Right lobe of liver (tissue), 6 donors: ENCODE data around the gene PSEN1. TPM values are rescaled to one million over a fixed set of nuclear protein-coding genes. Genes with fewer than 3 reads are reported as not detected.
"Not testable (repeated sequence)": the region's sequence is repeated elsewhere in the genome, so short reads cannot be mapped to it uniquely, and the experiment has no call there.

Experiments used
- ATAC-seq, 4 donors: fragments of 200-7000 bp; cut with Tn5 transposase; one replicate each; pipeline ENCODE4 v1.9.1; 2020; ENCODE audit warnings: mild to moderate bottlenecking in 4 of 4, moderate library complexity in 4 of 4
- DNase-seq, 3 donors: peaks; one replicate each; pipeline ENCODE4 v3.0.0-alpha.2; 2020
- H3K27ac ChIP-seq, 3 donors: fragments of 200-600 bp; one replicate each; pipeline ENCODE4 v1.8.0; 2022
- H3K27me3 ChIP-seq, 2 donors: fragments of 200-600 bp; one replicate each; pipeline ENCODE4 v1.8.0; 2022
- H3K36me3 ChIP-seq, 4 donors: fragments of 200-600 bp; sonication (generic) in 1 of 4; one replicate each; pipeline versions ENCODE4 v1.5.1 to v1.8.0; 2017 to 2022; ENCODE audit warnings: control low read depth in 1 of 4
- H3K4me1 ChIP-seq, 4 donors: fragments of 200-600 bp; sonication (generic) in 1 of 4; one replicate each; pipeline versions ENCODE4 v1.5.1 to v1.8.0; 2017 to 2022; ENCODE audit warnings: control low read depth in 1 of 4
- H3K4me3 ChIP-seq, 3 donors: fragments of 200-600 bp; one replicate each; pipeline ENCODE4 v1.8.0; 2022
- H3K9me3 ChIP-seq, 4 donors: fragments of 200-600 bp; sonication (generic) in 1 of 4; one replicate each; pipeline versions ENCODE4 v1.5.1 to v1.8.0; 2017 to 2022; ENCODE audit warnings: control low read depth in 1 of 4
- POLR2A ChIP-seq: fragments of 450-650 bp; IDR thresholded peaks from one replicate; pipeline ENCODE4 v1.6.1; 2017; ENCODE audit warnings: antibody characterized with exemption, mild to moderate bottlenecking
- WGBS: methylation state at CpG from one replicate; pipeline ENCODE4 v1.1.6; 2018; ENCODE audit warnings: low coverage, low lambda C conversion rate; ENCODE audit not compliant: insufficient coverage; ENCODE audit errors: missing lambda C conversion rate; 5-methylcytosine and 5-hydroxymethylcytosine counted together
- intact Hi-C, 2 donors: fragments of 100-400 bp; cut with DNase I; formaldehyde crosslinking; loops; one replicate each; pipeline versions ENCODE4 v1.11.2 to v1.14.1; 2022
- total RNA-seq, 6 experiments: library from RNA; depleted of rRNA in 2 of 6; stranded (reverse); fragments of >200 nt in 2 of 6; fragmentation: NEBNext Ultra II Directional in 3 of 6; extraction: Animal tissue kit (Norgen Biotek cat#: 25700) in 3 of 6; gene quantifications; one replicate each; pipeline versions ENCODE4 v1.1.0 to v1.2.4, GENCODE V29; 2016 to 2023
- TF ChIP-seq, protein P1 (sequence below), 4 donors: fragments of 200-600 bp in 3 of 4; fragments of 450-650 bp in 1 of 4; IDR thresholded peaks; one replicate each; pipeline versions ENCODE4 v1.5.1 to v1.8.0; 2016 to 2022; ENCODE audit warnings: antibody characterized with exemption in 4 of 4, mild to moderate bottlenecking in 2 of 4
- donor health status: DM: no; HTN: yes; CAD: no.
- donor health status: DM: no; HTN: no; CAD: no.
- donor health status: DM: no; HTN: no; CAD: no.
- donor health status: DM: no; HTN: yes; CAD: no.
- donor health status: DM: no; HTN: yes; CAD: no.

Gene PSEN1
- total RNA-seq, 6 experiments from 2014 or later = 22.5 to 28.2 (median 25.0) TPM

DNA sequence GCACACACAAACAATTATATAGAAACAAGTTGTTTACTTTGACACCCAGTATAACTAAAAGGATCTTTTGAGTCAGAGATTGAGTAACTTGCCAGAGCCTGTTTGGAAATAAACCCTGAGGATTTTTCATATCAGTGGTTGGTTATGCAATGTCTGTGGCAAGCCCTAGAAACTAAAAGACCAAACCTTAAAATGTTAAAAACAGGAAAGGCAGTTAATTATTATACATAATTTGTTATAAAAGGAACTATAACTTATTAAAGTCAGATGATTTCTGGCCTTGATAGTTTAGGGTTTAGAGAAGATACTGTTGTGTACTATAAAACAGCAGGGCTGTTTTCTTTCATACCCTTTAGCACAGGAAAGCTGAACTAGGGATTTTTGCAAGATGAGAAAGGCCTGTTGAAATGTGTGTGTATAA lies 44.1 kb downstream of the PSEN1 start:
- no peak for TF ChIP-seq POLR2A
- TF ChIP-seq, protein P1, sequence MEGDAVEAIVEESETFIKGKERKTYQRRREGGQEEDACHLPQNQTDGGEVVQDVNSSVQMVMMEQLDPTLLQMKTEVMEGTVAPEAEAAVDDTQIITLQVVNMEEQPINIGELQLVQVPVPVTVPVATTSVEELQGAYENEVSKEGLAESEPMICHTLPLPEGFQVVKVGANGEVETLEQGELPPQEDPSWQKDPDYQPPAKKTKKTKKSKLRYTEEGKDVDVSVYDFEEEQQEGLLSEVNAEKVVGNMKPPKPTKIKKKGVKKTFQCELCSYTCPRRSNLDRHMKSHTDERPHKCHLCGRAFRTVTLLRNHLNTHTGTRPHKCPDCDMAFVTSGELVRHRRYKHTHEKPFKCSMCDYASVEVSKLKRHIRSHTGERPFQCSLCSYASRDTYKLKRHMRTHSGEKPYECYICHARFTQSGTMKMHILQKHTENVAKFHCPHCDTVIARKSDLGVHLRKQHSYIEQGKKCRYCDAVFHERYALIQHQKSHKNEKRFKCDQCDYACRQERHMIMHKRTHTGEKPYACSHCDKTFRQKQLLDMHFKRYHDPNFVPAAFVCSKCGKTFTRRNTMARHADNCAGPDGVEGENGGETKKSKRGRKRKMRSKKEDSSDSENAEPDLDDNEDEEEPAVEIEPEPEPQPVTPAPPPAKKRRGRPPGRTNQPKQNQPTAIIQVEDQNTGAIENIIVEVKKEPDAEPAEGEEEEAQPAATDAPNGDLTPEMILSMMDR (IDR thresholded peaks at IDR 0.05) = no peak
- H3K4me3 ChIP-seq = no peak overlapping the region

DNA sequence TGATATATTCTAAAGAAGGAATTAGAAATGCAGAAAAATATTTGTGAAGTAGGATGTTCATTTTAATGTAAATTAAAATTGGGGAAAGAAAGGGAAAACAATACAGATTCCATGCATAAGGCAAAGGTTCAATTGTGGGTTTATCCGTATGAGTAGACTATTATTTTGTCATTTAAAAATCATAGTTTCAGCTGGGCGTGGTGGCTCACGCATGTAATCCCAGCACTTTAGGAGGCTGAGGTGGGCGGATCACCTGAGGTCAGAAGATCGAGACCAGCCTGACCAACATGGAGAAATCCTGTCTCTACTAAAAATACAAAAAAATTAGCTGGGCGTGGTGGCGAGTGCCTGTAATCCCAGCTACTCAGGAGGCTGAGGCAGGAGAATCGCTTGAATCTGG lies 44.7 kb downstream of the PSEN1 start:
- DNase-seq, H3K9me3 ChIP-seq, intact Hi-C loops, H3K27me3 ChIP-seq, ATAC-seq, H3K36me3 ChIP-seq, H3K4me3 ChIP-seq: not testable (repeated sequence)
- Histone ChIP-seq H3K27ac (peak overlapping the region in 1 of 3 donors; percentile 74), H3K4me1 (peaks cover 0 to 16% (median 8%) of the 10 kb centered on the region in 4 donors)
- WGBS = 83% methylated on average over 7 of the region's 8 CpGs

More for the DNA sequence above, 44.1 kb downstream of the PSEN1 start:
- Histone ChIP-seq H3K27ac (peak overlapping the region; percentile 28 to 78 (median 74)), H3K9me3 (no peaks in the 10 kb centered on the region), H3K27me3 (no peaks in the 10 kb centered on the region), H3K36me3 (no peaks in the 10 kb centered on the region), H3K4me1 (peaks cover 0 to 16% (median 8%) of the 10 kb centered on the region in 4 donors)
- intact Hi-C loops = no loop called here
- DNase-seq (no peak), ATAC-seq (peak; percentile 82 to 94 (median 86))

DNA sequence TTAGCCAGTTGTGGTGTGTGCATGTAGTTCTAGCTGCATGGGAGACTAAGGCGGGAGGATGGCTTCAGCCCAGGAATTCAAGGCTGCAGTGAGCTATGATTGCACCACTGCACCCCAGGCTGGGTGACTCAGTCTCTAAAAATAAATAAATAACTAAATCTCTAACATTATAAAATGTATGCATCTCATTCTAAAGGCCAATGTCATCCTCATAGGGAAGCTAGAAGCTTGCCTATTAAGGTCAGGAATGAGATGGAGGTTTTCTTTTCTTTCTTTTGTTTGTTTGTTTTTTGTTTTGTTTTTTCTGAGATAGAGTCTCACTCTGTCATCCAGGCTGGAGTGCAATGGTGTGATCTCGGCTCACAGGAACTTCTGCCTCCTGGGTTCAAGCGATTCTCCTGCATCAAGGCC lies 52.2 kb downstream of the PSEN1 start:
- peak in 1 of 4 donors; percentile 65 for ATAC-seq
- no peaks in the 10 kb centered on the region for H3K27me3 ChIP-seq
- TF ChIP-seq, protein P1 (IDR thresholded peaks at IDR 0.05) = no peak
- TF ChIP-seq POLR2A = no peak
- no peaks in the 10 kb centered on the region for H3K4me1 ChIP-seq
- H3K4me3 ChIP-seq = no peak overlapping the region
- WGBS = 89% methylated on average over 1 of the region's 3 CpGs
- H3K27ac ChIP-seq = no peak overlapping the region
- no peaks in the 10 kb centered on the region for H3K9me3 ChIP-seq
- DNase-seq = no peak
- peaks cover 0 to 22% (median 10%) of the 10 kb centered on the region in 4 donors for H3K36me3 ChIP-seq
- intact Hi-C loops = no loop called here

DNA sequence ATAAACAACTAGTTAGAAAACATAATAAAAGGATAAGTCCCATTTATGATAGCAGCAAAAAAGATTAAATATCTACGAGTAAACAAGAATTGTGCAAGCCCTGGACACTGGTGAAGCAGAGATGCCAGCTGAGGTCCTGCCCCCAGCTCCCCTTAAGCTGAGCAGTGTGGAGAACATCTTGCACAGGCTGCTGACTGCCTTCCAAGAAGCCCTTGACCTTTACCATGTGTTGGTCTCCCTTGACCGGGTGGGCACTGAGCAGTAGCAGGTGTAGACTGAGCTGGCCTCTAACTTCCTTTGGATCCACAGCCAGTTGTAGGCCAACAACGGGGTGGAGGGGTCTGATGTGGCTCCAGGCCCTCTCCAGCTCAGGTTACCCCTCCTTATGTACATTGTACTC lies 53.3 kb downstream of the PSEN1 start:
- ATAC-seq (peak in 1 of 4 donors; percentile 7), DNase-seq (no peak)
- H3K4me3 ChIP-seq = no peak overlapping the region
- no peaks in the 10 kb centered on the region for H3K27me3 ChIP-seq
- H3K36me3 ChIP-seq = peaks cover 0 to 24% (median 15%) of the 10 kb centered on the region in 4 donors
- no peaks in the 10 kb centered on the region for H3K9me3 ChIP-seq
- no peak overlapping the region for H3K27ac ChIP-seq
- no peaks in the 10 kb centered on the region for H3K4me1 ChIP-seq
- TF ChIP-seq, protein P1 (IDR thresholded peaks at IDR 0.05) = no peak
- TF ChIP-seq POLR2A = no peak
- intact Hi-C loops = no loop called here
- 63% methylated on average over 3 of the region's 3 CpGs for whole genome bisulfite sequencing

DNA sequence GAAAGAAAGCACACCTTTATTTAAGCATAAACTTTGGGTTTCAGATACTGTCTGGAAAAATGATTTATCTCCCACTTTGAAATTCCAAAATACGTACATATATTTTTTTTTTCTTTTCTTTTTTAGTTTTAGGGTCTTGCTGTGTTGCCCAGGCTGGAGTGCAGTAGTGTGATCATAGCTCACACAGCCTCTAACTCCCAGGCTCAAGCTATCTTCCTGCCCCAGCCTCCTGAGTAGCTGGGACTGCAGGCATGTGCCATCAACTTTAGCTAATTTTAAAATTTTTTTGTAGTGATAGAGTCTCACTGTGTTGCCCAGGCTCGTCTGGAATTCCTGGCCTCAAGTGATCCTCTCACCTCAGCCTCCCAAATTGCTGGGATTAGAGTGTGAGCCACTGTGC lies 55.1 kb downstream of the PSEN1 start:
- H3K36me3 ChIP-seq = peaks cover 0 to 36% (median 18%) of the 10 kb centered on the region in 4 donors
- no peak for DNase-seq
- H3K4me1 ChIP-seq = no peaks in the 10 kb centered on the region
- intact Hi-C loops = no loop called here
- H3K9me3 ChIP-seq = no peaks in the 10 kb centered on the region
- 83% methylated on average over 2 of the region's 2 CpGs for WGBS
- no peak overlapping the region for H3K27ac ChIP-seq
- no peak for ATAC-seq
- H3K4me3 ChIP-seq = no peak overlapping the region
- H3K27me3 ChIP-seq = no peaks in the 10 kb centered on the region
- no peak for TF ChIP-seq POLR2A
- TF ChIP-seq, protein P1 (IDR thresholded peaks at IDR 0.05) = no peak

DNA sequence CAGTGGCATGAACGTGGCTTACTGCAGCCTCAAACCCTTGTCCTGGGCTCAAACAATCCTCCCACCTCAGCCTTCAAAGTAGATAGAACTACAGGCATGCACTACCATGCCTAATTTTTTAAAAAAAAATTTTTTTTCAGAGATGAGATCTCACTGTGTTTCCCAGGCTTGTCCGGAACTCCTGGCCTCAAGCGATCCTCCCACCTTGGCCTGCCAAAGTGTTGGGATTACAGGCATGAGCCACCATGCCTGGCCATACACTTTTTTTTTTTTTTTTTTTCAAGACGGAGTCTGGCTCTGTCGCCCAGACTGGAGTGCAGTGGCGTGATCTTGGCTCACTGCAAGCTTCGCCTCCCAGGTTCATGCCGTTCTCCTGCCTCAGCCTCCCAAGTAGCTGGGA lies 58.0 kb downstream of the PSEN1 start:
- DNase-seq, ATAC-seq, H3K4me3 ChIP-seq, H3K9me3 ChIP-seq, intact Hi-C loops, H3K4me1 ChIP-seq, H3K27ac ChIP-seq, H3K27me3 ChIP-seq: not testable (repeated sequence)
- peaks cover 0 to 36% (median 14%) of the 10 kb centered on the region in 4 donors for H3K36me3 ChIP-seq
- 99% methylated on average over 8 of the region's 8 CpGs for WGBS
